Muscle layer of duodenum (tissue), 2 donors: ENCODE measurements around the gene ZNF681.

Experiments
- H3K27ac ChIP-seq: one replicate; pipeline ENCODE4 v1.7.0; 2013; ENCODE audit warnings: mild to moderate bottlenecking, low read length
- H3K27me3 ChIP-seq: one replicate; pipeline ENCODE4 v1.7.0; 2013; ENCODE audit warnings: low read depth, mild to moderate bottlenecking, control low read depth, low read length
- H3K36me3 ChIP-seq, 2 donors: one replicate each; pipeline ENCODE4 v1.7.0; 2013; ENCODE audit warnings: low read length in 2 of 2, control low read depth in 1 of 2, mild to moderate bottlenecking in 1 of 2; ENCODE audit not compliant: insufficient read depth in 2 of 2, control insufficient read depth in 1 of 2
- H3K4me1 ChIP-seq, 2 donors: one replicate each; pipeline ENCODE4 v1.7.0; 2013; ENCODE audit warnings: low read length in 2 of 2, mild to moderate bottlenecking in 2 of 2, control low read depth in 1 of 2, moderate library complexity in 1 of 2; ENCODE audit not compliant: insufficient read depth in 2 of 2, control insufficient read depth in 1 of 2
- H3K4me3 ChIP-seq, 2 donors: one replicate each; pipeline ENCODE4 v1.7.0; 2013; ENCODE audit warnings: low read length in 2 of 2, low read depth in 1 of 2, mild to moderate bottlenecking in 1 of 2
- H3K9me3 ChIP-seq, 2 donors: one replicate each; pipeline ENCODE4 v1.7.0; 2013; ENCODE audit warnings: low read length in 2 of 2, control low read depth in 1 of 2, mild to moderate bottlenecking in 1 of 2; ENCODE audit not compliant: control insufficient read depth in 1 of 2
- donor health status: healthy.

The ZNF681 gene

GRCh38 chr19:23758187-23759074, at the start of gene ZNF681:
TSS of gene ZNF681 (minus strand) at chr19:23758891. CDS start at chr19:23758749, 142 bp downstream.
- H3K4me1 ChIP-seq, result peaks cover 0 to 8% of the 10 kb centered on the region in 2 donors
- H3K4me3 ChIP-seq, result peak within 1 kb of the TSS; percentile 78 to 92
- no peaks in the 10 kb centered on the region for H3K9me3 ChIP-seq
- H3K27me3 ChIP-seq, result no peaks in the 10 kb centered on the region
- H3K27ac ChIP-seq, result peak within 1 kb of the TSS; percentile 31
- no peaks in the 10 kb centered on the region for H3K36me3 ChIP-seq

DNA sequence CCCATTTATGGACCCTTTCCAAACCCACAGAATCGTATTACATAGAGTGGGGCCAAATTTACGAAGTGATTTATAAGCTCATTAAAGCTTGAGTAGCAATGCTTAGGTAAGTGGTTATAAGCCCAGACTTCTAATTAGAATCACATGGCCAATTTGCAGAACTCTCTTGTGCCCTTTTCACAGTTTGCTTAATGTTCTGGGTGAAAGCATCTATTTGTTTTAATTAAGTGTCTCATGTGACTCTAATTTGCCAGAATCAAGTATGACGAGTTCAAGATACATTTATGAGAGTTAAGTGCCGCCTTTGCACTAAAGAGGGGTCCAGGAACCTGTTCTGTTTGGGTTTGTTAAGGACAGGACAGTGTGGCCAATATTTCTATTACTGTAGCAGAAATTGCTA, 46.0 kb upstream of the ZNF681 start:
- Histone ChIP-seq H3K27ac (no peak overlapping the region), H3K9me3 (peaks cover 0 to 4% of the 10 kb centered on the region in 2 donors), H3K4me1 (no peaks in the 10 kb centered on the region), H3K4me3 (no peak overlapping the region), H3K36me3 (peaks cover 0 to 6% of the 10 kb centered on the region in 2 donors), H3K27me3 (no peaks in the 10 kb centered on the region)

- Histone ChIP-seq H3K9me3 (no peaks in the 10 kb centered on the region), H3K27ac (no peak overlapping the region), H3K27me3 (no peaks in the 10 kb centered on the region), H3K36me3 (no peaks in the 10 kb centered on the region), H3K4me3 (no peak overlapping the region), H3K4me1 (no peaks in the 10 kb centered on the region)
Observed at GRCh38 chr19:23802290-23802689, 43.6 kb upstream of the ZNF681 start.

GRCh38 chr19:23801803-23802202, 43.1 kb upstream of the ZNF681 start:
- H3K9me3 ChIP-seq, result no peaks in the 10 kb centered on the region
- no peaks in the 10 kb centered on the region for H3K4me1 ChIP-seq
- H3K4me3 ChIP-seq, result no peak overlapping the region
- H3K36me3 ChIP-seq, result no peaks in the 10 kb centered on the region
- no peak overlapping the region for H3K27ac ChIP-seq
- H3K27me3 ChIP-seq, result no peaks in the 10 kb centered on the region

GRCh38 chr19:23800868-23801267, 42.2 kb upstream of the ZNF681 start:
- Histone ChIP-seq H3K4me3 (no peak overlapping the region), H3K36me3 (no peaks in the 10 kb centered on the region), H3K9me3 (peaks cover 0 to 3% of the 10 kb centered on the region in 2 donors), H3K4me1 (no peaks in the 10 kb centered on the region), H3K27ac (no peak overlapping the region), H3K27me3 (no peaks in the 10 kb centered on the region)

DNA sequence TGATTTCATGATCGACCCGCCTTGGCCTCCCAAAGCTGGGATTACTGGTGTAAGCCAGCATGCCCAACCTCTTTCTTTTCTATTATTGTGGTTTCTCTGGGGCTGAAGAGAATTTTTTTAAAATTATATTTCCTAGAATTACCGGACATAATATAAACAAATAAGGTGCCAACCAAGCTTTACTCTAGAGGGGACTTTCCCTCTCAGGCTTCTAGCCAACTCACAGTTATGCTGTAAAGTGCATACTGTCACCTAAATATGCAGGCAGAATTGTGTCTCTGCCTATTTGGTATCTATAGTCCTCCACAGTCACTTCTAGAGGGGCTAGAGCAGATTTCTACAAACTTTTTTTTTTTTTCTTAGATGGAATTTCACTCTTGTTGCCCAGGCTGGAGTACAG, 41.6 kb upstream of the ZNF681 start:
- Histone ChIP-seq H3K27me3 (no peaks in the 10 kb centered on the region), H3K36me3 (no peaks in the 10 kb centered on the region), H3K4me1 (no peaks in the 10 kb centered on the region), H3K9me3 (peaks cover 0 to 9% of the 10 kb centered on the region in 2 donors), H3K4me3 (no peak overlapping the region), H3K27ac (no peak overlapping the region)

DNA sequence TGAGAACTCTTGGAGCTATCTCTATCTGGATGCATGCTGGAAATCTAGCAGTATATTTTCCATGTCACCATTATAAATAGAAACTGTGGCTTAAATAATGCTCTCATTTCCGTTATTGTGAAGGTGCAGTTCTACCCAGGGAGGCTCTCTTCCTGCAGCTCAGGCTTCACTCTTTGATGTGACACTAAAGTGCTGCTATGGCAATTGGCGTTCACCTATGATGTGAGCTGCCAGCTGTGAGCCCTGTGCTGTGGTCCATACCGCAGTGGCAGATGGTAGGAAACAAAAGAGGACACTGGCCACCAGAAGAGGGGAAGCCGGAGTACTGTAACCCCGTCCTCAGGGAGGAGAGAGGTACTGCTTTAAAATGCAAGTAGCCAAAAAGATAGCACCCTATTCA, 40.6 kb upstream of the ZNF681 start:
- no peak overlapping the region for H3K4me3 ChIP-seq
- H3K9me3 ChIP-seq, result peaks cover 0 to 10% of the 10 kb centered on the region in 2 donors
- no peaks in the 10 kb centered on the region for H3K4me1 ChIP-seq
- H3K27me3 ChIP-seq, result no peaks in the 10 kb centered on the region
- no peaks in the 10 kb centered on the region for H3K36me3 ChIP-seq
- H3K27ac ChIP-seq, result no peak overlapping the region

DNA sequence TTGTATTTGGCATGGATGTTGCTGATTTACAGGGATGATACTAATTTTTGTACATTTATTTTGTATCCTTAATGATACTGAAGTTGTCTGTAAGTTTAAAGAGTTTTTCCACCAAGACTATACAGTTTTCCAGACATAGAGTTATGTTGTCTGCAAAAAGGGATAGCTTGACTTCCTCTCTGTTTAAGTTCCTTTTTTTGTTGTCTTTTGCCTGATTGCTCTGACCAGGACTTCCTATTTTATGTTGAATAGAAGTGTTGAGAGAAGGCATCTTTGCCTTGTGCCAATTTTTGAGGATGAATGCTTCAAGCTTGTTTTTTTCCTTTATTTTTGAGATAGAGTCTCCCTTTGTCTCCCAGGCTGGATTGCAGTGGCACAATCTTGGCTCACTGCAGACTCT, 36.8 kb upstream of the ZNF681 start:
- Histone ChIP-seq H3K36me3 (no peaks in the 10 kb centered on the region), H3K27me3 (no peaks in the 10 kb centered on the region), H3K27ac (no peak overlapping the region), H3K9me3 (peaks cover 0 to 10% of the 10 kb centered on the region in 2 donors), H3K4me3 (no peak overlapping the region), H3K4me1 (no peaks in the 10 kb centered on the region)

DNA sequence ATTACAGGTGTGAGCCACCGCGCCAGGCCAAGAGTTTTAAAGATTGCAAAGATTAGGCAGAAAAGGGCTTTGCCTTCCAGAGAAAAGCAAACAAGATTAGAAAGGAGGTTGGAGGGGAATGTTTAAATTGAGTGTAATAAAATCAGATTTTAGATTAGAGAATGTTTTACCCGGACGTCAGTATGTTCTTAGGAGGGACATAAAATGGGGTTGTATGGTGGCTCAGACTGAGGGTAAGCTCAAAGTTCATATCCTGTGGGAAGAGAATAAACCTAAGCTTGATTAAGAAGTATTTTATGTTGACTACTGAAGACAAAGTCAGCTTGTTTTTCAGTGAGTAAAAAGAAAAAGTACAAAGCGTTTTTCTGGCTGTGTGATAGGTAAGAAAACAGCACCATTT, 34.1 kb upstream of the ZNF681 start:
- Histone ChIP-seq H3K27me3 (no peaks in the 10 kb centered on the region), H3K27ac (no peak overlapping the region), H3K4me1 (no peaks in the 10 kb centered on the region), H3K4me3 (no peak overlapping the region), H3K36me3 (no peaks in the 10 kb centered on the region), H3K9me3 (peaks cover 0 to 10% of the 10 kb centered on the region in 2 donors)

DNA sequence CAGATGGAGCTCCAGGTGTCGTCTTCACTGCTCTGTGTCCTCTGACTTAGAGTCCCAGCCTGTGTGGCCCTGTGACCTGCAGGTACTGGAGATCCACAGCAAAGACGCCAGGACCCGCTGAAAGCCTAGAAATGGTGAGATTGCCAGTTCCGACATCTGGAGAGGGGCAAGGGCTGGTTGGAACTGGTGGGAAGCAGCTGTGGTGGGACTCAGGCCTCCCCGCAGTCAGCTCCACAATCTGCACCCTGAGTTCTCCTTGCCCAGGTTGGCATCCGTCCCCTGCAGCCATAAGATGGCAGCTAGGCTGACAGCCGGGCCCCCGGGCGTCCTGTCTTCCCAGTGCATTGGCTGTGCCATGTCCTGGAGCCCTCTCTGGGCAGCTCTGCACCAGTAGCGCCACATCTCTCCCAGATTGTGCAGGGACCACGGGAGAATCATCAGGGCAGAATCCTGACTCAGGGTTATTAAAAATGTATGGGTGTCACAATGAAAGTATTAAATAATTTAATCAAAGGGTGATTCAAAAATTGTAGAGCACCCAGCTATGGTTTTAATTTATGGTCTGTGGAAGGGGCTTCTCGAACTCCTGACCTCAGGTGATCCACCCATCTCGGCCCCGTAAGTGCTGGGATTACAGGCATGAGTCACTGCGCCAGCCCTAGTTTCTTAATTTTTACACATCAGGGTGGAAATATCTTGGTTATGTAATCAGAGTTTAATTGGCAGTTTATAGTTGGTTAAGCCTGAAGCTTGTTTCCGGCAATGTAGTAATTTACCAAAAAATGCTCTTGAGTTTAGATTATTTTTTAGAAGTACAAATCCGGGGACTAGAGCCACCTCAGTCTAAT, 32.2 kb upstream of the ZNF681 start:
- H3K4me3 ChIP-seq, result no peak overlapping the region
- H3K27ac ChIP-seq, result no peak overlapping the region
- H3K36me3 ChIP-seq, result no peaks in the 10 kb centered on the region
- H3K9me3 ChIP-seq, result peaks cover 0 to 7% of the 10 kb centered on the region in 2 donors
- H3K4me1 ChIP-seq, result no peaks in the 10 kb centered on the region
- no peaks in the 10 kb centered on the region for H3K27me3 ChIP-seq

GRCh38 chr19:23789246-23789645, 30.6 kb upstream of the ZNF681 start:
- H3K4me3 ChIP-seq, result no peak overlapping the region
- H3K9me3 ChIP-seq, result no peaks in the 10 kb centered on the region
- H3K27ac ChIP-seq, result no peak overlapping the region
- no peaks in the 10 kb centered on the region for H3K27me3 ChIP-seq
- H3K36me3 ChIP-seq, result no peaks in the 10 kb centered on the region
- H3K4me1 ChIP-seq, result no peaks in the 10 kb centered on the region
